ENCODE results near the gene SETSIP.
"Not testable (repeated sequence)": the region's sequence is repeated elsewhere in the genome, so short reads cannot be mapped to it uniquely, and the experiment has no call there.

Gene SETSIP, protein sequence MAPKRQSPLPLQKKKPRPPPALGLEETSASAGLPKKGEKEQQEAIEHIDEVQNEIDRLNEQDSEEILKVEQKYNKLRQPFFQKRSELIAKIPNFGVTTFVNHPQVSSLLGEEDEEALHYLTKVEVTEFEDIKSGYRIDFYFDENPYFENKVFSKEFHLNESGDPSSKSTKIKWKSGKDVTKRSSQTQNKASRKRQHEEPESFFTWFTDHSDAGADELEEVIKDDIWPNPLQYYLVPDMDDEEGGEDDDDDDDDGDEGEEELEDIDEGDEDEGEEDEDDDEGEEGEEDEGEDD

DNA sequence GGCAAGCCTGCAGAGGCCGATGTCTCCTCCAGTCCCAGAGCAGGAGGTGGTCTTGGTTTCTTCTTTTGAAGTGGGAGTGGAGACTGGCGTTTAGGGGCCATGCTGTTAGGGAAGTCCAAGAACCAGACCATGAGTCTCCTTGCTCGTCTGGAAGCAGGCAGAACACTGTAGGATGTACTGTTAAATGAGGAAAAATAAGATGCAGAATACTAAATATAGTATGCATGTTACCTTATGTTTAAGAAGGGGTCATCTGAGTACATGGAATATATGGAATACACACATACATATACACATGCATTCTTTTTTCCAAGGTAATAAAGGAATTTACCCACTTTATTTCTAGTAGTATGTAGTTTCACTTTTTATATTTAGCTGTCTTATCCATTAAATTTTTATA lies at the start of gene SETSIP:
Gene SETSIP (minus strand): TSS at position 101 of the 400 bp plus-strand sequence. CDS start 0 bp downstream, at position 101.
- DNase-seq, result no peak

DNA sequence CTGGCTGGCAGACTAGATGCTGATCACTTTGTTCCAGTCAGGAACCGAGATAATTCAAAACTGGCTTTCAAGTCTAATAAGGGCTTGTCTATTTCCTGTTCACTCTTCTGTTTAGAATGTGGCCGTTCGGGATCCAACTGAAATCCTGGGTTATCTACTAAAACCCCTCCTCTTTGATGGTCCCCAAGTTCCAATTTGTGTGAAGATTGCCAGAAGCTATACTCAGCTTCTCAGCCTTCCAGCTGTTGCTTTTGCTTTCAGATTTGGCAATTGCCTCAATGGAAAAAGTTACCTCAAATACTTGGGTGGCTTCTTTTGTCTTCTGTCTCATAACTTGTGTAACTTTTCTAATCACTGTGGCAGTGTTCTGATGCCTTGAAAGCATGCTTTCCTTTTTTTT lies 48.7 kb upstream of the SETSIP start:
- DNase-seq, result no peak

DNA sequence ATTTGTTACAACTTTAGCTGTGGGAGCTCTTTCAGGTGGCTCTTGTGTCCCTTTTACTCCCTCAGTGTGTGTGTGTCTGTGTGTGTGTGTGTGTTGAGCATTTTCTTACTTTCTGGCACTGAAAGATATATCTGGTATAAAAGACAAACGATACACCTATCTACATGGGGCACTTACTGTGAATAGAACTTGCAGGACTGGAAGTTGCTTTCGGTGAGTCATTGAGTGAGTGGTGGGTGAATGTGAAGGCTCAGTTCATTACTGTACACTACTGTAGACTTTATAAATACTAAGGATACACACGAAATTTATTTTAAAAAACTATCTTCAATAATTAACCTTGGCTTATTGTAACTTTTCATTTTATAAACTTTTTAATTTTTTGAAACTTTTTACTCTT lies 43.6 kb upstream of the SETSIP start:
- no peak for DNase-seq

DNA sequence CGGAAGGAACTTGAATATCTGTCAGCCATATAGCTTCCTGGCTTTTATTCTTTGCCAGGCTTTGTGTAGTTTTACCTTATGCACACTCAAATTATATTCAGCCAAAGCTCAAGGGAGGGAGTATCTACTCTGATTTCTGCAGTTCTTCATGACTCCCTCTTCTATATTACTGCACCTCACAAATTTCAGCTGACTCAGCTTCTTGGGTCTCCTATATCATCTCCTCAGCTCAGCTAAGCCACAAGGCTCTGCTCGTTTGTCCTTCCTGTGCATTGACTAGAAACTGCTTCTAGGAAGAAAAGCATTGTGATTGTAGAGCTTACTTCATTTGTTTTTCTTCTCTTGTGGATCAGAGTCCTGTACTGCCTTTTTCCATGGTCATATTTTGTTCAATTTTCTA lies 42.3 kb upstream of the SETSIP start:
- no peak for DNase-seq

DNA sequence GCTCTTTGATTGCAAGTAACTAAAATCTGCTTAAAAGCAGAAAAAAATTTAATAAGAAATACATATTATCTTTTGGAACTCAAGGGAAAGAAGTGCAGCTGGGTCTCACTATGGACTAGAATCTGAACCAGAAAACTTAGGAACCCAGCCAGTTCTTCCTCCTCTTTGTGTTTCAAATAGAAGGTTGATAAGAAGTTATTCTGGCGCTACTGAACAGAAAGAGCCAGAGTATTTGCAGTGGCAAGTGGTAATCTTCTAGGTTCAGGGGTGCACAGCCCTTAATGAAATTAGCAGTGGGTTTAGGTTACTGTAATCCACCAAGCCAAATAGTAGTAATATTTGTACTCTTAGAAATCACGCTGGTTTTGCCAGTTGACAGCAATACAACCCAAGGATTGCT lies 33.4 kb upstream of the SETSIP start:
- no peak for DNase-seq

DNA sequence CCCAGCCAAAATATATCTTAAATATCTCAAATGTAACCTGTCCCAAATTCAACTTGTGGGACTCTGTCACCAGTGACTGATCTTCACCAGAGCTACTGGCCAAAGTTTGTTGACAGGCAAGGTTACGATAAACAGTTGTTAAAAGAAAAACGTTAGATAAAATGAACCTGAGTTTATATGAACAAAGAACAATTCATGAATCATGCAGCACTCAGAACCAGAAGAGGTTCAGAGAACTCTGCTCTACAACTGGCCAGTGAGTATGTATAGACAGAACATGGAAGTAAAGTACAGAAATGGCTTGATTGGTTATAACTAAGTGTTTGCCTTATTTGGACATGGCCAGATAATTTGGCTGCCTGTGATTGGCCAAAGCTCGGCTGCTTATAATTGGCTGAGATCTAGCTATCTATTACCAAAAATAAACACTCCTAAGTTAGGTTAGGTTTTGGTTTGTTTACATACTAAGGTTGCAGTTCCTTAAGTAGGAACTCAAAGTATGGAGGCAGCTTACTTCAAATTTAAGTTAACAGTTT lies 30.4 kb upstream of the SETSIP start:
- DNase-seq, result no peak

DNA sequence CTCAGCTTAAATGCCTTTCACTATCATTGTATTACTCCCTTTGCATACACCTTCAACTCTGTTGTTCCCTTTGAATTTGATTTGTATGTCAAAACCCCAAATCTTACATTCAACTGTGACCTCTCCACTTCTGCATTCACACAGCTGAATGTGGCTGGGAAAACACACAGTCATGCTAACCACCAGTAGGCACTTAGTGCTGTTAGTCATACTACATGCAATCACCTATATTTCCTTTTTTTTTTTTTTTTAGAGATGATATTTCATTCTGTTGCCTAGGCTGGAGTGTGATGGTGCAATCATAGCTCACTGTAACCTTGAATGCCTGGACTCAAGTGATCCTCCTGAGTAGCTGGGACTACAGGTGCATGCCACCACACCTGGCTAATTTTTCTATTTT lies 21.1 kb upstream of the SETSIP start:
- DNase-seq, result no peak

DNA sequence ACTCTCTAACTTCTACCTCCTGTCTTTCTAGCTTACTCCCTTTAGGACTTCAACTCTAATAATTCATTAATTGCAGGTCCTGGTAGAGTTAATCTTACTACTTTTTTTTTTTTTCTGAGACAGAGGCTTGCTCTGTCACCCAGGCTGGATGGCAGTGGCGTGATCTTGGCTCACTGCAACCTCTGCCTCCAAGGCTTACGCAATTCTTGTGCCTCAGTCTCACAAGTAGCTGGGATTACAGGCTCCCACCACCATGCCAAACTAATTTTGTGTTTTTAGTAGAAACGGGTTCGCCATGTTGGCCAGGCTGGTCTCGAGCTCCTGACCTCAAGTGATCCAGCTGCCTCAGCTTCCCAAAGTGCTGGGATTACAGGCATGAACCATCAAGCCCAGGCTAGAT lies 20.7 kb upstream of the SETSIP start:
- no peak for DNase-seq

DNA sequence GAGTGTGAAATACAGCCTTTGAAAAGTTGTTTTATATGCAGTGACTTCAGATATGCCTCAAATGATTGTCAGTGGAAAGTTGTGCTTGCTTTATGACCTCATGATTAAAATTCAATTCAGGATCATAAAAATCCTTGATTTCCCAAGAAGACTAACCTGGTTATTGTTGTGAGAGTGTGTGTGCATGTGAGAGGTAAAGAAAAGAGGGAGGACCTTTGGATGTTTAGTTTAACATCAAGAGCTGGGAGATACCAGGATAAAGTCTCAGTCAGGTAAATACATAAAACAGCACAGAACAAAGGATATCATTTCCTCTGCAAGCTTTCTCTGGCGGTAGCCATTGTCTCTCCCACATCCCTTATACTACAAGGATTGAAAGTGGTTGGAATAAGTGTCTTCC lies 19.4 kb upstream of the SETSIP start:
- no peak for DNase-seq

DNA sequence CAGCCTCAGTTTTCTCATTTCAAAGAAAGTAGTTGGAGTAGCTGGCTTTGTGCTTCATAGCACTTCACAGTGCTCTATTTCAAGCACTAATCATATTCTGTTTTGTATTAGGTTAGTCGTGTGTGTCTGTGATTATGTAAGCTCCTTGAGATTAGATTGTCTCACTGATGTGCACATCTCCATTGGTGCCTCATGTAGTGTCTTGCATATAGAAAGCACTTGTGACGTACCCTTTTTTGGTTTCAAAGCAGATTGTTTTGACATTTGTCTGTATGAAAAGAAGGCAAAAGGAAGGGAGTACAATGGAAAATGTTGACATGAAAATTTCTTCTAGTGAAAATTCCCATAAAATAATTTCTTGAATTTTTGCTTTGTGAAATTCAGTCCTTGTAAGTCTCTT lies 18.9 kb upstream of the SETSIP start:
- no peak for DNase-seq

DNA sequence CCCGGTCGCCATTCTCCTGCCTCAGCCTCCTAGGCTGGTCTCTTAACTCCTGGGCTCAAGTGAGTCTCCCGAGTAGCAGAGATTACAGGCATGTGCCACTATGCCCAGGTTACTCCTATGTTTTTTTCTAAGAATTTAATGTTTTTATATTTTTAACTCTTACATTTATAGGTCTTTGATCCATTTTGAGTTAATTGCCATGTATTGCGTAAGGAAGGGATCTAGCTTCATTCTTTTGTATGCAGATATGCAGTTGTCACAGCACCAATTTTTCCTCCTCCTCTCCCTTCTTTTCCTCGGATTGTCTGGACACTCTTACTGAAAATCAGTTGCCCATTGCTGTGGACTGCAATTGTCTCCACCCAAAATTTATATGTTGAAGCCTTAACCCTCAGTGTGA lies 16.4 kb upstream of the SETSIP start:
- no peak for DNase-seq

DNA sequence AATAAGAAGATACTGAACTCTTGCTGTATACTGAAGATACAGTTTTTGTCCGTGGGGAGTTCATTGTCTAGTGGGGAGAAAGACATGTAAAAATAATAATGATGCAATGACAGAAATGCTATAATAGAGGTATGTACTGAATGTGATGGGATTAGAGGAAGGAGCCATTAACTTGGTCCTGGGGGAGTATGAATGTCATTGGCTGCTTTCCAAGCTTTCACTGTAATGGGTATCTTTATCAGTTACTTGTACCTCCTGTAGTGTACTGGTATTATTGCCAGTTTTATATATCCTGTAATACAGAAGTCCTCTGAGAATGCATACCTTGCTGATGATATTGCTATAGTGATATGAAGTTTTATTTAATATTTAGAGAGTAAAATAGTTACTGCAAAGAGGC lies 12.3 kb upstream of the SETSIP start:
- no peak for DNase-seq

DNA sequence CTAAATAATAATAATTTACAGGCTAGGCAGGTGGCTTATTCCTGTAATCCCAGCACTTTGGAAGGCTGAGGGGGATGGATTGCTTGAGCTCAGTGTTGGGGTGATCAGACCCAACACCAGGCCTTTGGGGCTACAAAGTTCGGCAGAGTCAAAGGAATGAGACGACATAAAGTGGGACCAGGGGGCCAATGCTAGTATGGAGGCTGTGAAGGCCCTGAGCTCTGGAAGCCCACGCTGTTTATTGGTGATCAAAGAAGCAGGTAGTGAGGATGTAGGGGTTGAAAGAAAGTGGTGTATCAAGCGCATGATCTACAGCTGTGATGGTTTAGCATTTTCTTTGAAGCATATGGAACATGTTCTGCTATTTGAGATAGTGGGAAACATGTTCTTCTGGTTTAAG lies 10.5 kb upstream of the SETSIP start:
- DNase-seq, result no peak

DNA sequence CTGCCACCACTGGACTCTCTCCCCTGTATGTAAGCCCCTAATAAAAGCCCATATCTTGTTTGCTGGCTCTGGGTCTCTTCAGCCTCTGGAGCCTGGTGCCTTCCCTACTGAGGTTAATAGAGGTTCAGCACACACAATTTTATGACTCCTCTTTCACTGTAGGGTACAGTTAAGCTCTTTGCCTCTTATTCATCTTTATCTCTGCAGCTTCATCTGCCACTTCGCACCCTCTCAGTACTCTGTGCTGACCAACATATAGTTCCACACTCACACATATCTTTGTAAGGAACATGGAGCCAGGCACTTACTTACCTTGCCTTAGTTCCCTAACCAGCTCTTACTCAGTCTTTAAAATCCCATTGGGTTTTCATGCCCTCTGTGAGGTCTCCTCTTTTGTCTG lies 9.4 kb upstream of the SETSIP start:
- DNase-seq, result no peak

DNA sequence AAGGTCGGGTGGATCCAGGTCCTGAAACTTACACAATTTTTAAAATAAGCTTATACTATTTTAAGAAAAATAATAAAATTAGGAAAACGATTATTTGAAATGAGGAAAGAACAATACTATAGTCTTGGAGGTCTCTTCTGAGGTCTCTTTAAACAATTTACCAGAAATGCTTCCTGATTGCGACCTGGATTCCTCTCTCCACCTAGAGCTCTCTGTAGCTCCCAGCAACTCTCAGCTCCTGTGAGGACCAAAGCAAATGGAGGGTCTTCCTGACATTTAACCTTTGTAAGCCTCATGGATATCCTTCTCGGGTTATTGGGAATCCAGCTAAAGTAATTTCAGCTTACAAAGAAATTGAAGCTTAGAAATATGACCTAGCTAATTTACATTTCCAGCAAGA lies 5.8 kb upstream of the SETSIP start:
- DNase-seq, result no peak

DNA sequence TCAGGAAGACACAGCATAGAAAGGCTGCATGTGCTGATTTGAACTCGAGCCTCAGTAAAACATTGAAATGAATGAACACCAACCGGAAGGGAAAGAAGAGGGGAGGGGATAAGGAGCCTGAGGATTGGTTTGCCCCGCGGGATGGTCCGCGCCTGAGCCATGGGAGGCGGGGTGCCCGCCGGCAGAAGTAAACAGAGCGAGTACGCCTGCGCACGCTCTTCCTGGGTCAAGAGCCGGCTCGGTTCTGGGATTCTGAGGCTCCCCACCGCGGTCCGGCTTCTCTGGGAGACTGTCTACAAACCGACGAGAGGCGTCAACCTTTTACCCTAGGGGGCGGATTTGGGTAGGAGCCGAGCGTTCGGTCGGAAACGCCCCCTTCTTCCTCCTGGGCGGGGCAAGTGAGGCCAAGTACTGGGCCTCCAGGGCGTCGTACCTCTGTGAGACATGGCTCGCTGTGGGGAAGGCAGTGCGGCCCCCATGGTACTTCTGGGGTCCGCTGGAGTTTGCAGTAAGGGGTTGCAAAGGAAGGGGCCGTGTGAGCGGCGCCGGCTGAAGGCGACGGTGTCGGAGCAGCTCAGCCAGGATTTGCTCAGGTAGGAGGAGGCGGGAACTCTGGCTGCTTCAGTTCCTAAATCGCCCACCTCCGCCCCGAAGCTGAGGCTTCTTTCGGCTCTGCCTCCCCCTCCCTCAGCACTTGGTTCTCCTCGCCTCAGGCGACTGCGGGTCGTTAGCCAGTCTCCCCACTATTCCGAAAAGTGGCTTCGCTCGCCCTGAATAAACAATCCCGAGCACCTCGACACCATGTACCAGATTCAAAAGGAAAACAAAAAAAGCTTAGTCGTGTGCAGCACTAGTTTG lies 5.1 kb upstream of the SETSIP start, which contains the start of gene BTBD8:
Gene BTBD8 (plus strand): TSS at position 218 of the 858 bp plus-strand sequence. CDS start 227 bp downstream, at position 445.
- DNase-seq, result peak; percentile 68

DNA sequence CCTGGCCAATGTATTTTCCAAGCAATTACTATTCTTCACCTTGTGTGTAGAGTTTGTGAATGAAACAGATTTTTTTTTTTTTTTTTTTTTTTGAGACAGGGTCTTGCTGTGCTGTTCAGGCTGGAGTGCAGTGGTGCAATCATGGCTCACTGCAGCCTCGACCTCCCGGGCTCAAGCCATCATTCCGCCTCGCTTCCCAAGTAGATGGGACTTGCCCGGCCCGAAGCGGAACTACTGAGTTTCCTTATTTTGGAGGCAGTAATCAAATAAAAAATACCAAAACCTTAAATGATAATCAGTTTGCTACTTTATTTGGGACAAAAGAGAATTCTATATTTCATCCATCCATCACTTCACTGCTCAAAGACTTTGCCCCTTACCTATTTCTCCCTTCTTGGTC lies 4.2 kb upstream of the SETSIP start:
- no peak for DNase-seq

DNA sequence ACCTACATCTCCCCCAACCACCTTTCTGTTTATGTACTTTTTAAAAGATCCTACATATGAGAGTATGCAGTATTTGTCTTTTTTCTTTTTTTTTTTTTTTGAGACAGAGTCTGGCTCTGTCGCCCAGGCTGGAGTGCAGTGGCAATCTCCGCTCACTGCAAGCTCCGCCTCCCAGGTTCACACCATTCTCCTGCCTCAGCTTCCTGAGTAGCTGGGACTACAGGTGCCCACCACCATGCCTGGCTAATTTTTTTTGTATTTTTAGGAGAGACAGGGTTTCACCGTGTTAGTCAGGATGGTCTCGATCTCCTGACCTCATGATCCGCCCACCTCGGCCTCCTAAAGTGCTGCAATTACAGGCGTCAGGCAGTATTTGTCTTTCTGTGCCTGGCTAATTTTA lies 2.9 kb upstream of the SETSIP start:
- not testable (repeated sequence) for DNase-seq

DNA sequence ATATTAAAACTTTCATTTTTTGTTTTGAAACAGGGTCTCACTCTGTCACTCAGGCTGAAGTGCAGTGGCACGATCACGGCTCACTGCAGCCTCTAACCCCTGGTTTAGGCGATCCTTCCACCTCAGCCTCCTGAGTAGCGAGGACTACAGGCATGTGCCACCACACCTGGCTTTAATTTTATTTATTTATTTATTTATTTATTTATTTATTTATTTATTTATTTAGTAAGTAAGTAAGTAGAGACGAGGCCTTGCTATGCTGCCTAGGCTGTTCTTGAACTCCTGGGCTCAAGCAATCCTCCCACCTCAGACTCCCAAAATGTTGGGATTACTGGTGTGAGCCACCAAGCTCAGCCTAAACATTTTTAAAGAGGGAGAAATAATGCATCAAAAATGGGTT lies 1.2 kb upstream of the SETSIP start:
- DNase-seq, result no peak

DNA sequence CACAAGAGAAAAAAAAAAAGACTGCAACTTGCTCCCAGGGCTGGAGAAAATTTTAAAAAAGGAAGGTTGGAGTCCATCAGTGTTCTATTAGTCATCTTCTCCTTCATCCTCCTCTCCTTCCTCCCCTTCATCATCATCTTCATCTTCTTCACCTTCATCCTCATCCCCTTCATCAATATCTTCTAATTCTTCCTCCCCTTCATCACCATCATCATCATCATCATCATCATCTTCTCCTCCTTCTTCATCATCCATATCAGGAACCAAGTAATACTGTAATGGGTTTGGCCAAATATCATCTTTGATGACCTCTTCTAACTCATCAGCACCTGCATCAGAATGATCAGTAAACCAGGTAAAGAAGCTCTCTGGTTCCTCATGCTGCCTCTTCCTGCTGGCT lies 765 bp downstream of the SETSIP start:
- DNase-seq, result not testable (repeated sequence)

DNA sequence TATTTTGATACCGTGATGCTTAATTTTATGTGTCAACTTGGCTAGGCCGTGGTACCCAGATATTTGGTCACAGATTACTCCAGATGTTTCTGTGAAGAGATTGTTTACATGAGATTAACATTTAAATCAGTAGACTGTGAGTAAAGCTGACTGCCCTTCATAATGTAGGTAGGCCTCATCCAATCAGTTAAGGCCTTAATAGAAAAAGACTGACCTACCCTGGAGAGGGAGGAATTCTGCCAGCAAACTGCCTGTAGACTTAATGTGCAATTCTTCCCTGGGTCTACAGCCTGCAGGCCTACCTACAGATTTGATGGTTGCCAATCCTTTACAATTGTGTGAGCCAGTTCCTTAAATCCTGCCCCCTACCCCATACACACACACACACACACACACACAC lies 4.3 kb downstream of the SETSIP start:
- no peak for DNase-seq

DNA sequence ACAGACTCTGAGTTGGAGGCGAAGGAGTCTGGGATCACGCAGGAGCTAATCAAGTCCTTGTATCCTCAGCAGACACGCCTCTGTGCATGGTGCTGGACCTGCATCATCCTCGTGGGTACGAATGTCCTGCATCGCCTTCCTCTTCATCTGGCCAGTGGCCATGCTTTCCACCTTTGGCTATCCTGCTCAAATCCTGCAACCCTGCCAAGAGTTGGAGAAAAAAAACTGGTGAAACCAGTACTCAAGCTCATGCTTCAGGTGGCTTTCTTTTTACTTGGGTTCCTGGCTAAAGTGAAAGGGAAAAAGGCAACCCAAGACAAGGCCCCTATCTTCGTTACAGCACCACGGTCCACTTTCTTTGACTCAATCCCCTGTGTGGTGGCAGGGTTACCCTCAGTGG lies 8.9 kb downstream of the SETSIP start:
- DNase-seq, result no peak

DNA sequence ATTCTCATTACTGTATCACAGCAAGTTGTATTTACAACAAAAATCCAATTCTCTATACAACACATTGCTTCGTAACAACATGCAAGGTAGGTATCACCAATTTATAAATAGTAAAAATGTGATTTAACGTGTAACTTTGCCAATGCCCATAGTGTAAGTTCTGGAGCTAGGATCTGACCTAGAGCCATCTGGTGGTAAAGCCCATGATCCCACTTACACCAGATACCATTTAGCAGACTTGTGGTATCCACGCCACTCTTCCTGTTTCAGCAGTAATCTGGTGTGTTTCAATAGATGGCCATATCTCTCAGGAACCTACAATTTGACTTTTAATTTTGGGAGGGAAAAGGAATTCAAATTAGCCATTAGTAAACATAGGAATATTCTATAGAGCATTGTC lies 10.2 kb downstream of the SETSIP start:
- DNase-seq, result no peak

DNA sequence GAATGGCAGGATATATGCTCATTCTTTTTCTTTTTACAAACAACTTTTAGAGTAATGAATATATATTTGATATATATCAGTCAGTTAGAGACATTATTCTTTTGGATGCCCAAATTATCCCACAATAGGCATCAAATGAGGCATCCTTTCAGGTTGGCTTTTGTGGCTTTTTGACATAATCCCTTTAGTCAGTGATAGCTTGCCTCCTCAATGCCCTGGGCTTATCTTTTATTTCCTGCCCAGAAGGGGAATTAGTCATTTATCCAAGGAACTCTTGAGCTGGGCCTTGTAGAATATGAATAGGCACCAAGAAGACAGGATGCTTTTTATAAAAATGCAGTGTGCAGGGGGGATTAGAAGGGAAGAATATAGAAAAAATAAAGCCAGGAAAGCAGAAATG lies 23.3 kb downstream of the SETSIP start:
- DNase-seq, result no peak

Measured in RPMI8226 (cell line).